NCI-H146 treated with DMSO at 0.1 percent for 48 hours (cell line): ENCODE results near the gene ONECUT3.
A peak's percentile ranks its signal among the peaks of the same experiment; 100 is the strongest.
"Not testable (repeated sequence)": the region's sequence is repeated elsewhere in the genome, so short reads cannot be mapped to it uniquely, and the experiment has no call there.

ENCODE experiments used
- DNase-seq: peaks from one replicate; lab custom pipeline; 2025; ENCODE audit not compliant: unreplicated experiment; lab: John Stamatoyannopoulos, UW

The ONECUT3 gene

DNA sequence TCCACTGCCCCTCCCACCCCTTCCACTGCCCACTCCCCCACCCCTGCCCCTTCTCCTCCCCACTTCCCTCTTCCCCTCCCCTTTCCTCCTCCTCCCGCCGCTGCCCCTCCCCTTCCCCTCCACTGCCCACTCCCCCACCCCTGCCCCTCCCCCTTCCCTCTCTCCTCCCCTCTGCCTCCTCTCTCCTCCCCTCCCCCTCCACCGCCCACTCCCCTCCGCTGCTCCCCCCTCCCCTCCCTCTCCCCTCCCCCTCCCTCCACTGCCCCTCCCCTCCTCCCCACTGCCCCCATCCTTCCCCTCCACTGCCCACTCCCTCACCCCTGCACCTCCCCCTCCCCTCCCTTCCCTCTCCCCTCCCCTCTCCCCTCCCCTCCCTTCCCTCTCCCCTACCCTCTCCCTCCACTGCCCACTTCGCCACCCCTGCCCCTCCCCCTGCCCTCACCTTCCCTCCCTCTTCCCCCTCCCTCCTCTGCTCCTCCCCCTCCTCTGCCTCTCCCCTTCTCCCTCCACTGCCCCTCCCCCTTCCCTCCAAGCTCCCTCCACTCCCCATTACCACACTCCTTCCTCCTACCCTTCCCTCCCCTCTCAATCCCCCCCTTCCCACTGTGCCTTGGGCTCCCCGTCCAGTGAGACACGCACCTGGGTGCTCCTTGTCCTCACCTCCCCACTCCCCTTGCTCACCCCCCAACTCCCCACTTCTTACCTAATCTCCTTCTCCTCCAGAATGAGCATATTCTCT is 36.9 kb downstream of the ONECUT3 start:
- no peak for DNase-seq

- DNase-seq, result no peak
Observed at GRCh38 chr19:1791879-1792278, 38.6 kb downstream of the ONECUT3 start.

DNA sequence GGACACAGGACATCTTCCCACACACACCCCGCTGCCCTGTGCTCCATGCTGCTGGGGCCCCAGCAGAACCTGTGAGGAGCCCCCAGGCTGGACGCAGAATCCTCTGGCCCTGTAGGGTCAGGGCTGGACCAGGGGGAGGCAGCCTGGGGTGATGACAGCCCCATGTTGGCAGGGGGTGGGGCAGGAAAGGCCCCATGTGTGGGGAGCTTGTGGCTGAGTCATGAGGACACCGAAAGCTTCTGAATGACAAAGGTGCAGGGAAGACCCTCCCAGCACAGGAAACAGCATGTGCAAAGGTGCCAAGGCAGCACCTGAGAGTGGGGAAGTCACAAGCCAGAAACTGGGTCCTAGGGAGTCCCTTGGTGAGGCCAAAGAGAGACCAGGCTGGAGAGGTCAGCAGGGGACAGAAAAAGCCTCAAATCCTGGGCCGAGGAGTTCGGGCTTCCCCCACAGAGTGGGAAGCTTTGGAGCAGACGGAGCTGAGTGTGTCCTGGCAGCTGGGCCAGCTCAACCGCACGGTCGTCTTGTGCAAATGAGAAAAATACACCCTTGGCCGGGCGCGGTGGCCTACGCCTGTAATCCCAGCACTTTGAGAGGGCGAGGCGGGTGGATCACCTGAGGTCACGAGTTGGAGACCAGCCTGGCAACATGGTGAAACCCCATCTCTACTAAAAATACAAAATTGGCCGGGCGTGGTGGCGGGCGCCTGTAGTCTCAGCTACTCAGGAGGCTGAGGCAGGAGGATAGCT is 41.3 kb downstream of the ONECUT3 start:
- no peak for DNase-seq

DNA sequence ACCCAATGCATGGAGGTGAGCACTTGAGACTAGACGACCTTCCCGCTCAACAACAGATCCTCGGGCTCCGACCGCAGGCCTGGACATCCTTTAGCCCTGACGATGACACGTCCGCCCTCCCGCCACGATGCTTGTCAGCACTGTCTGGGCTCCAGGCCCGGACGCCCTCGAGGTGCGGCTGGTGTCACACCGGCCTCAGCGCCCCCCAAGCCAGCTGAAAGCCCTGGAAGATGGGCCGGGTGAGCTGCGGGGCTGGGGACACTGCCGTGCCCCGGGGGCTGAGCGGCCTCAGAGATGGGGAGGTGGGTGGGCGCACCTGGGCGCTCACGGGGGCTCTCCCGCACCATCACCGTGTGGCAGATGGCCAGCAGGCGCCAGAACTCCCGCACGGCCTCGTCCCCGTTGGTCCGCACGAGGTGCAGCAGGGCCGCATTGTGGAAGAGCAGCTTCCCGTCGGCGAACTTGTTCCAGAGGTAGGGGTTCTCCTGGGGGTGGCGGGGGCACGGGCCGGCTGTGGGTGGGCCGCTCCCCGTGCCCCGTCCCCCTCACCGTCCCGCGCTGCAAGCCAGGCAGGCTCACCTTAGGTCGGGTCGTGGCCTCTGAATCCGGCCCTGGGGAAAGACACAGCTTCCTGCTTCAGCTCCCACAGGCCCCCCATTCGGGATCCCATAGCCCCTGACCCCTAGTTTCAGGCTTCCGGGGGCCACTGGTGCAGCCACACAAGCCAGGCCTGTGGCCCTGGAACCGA is 43.3 kb downstream of the ONECUT3 start:
- DNase-seq, result no peak

GRCh38 chr19:1797313-1797712 is 44.0 kb downstream of the ONECUT3 start:
- DNase-seq, result not testable (repeated sequence)

GRCh38 chr19:1799695-1800342 is 46.5 kb downstream of the ONECUT3 start:
- no peak for DNase-seq

DNA sequence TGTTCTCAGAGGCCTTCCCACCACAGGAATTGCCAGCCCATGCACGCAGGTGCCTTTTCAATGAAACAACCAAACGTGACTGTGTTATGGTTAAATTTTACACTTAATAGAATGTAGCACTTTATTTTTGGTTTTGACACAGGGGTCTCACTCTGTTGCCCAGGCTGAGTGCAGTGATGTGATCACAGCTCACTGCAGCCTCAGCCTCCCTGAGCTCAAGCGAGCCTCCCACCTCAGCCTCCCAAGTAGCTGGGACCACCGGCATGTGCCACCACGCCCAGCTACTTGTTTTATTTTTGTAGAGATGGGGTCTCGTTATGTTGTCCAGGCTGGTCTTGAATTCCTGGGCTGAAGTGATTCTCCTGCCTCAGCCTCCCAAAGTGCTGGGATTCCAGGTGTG is 51.6 kb downstream of the ONECUT3 start:
- no peak for DNase-seq

GRCh38 chr19:1805401-1806183 is 52.3 kb downstream of the ONECUT3 start:
- DNase-seq, result no peak

DNA sequence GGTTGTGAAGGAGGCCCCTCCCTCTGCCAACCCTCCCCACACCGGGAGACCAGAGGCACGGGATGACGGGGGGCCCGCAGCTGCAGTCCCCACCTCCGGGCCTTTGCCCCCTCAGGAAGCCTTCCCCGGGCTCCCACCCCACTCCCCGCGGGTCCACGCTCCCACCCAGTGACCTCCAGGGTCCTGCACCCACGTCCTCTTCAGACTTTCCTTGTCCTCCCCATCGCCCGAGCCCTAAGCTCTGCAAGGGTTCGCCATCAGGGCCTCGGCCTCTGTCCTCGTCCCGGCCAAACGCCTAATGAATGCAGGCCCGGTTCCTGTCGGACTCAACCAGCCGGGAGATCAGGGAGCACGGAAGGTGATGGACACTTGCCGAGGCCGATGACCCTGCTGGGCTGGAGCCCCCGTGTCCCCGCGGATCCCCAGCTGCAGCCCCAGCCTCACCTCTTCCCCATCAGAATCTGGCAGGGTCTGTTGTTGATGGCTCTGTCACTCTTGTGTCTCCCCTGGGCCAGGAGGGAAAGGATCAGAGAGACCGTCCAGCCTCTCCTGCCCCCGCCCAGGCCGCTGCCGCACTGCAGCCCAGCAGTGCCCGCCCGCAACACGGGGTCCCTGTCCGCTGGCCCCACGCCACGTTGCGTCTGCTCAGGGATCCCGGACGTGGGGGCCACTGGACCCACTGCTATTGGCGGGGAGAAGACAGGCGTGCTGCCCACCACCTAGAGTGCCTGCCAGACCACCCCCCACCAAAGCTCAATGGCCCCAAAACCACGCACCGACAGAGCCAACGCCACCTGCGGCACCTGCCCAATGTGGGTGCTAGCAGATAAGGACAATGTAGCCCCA is 53.1 kb downstream of the ONECUT3 start:
- no peak for DNase-seq

GRCh38 chr19:1807030-1807694 is 53.9 kb downstream of the ONECUT3 start:
- DNase-seq, result no peak

DNA sequence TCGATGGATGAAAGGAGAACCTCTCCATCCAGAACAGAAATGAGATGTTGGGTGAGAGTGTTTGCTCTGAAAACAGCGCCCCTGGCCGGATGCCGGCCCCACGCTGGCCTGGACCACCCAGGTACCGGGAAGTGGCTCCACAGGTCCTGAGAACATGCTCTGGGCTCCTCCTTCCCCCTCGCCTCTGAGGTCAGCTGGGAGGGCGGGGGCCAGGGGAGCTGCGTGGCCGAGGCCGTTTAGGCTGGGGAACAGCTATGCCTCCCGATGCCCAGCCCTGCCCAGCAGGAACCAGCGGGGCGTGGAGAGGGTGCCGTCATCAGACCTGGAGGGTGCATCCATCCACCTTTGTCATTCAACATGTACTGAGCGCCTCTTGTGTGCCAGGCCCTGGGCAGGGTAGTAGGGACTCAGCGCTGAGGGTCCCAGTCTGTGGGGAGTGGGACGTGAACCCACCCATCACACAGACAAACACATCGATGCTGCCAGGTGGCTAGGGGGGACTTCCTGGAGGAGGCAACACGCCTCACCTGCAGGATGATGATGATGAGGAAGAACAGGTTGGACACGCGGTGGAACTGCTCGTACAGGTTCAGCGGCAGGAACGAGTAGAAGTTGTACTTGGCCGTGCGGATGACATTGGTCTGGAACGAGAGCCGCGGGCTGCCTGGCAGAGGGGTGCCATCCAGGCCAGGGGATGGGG is 54.5 kb downstream of the ONECUT3 start:
- no peak for DNase-seq

- DNase-seq, result no peak
Observed at GRCh38 chr19:1808395-1808731, 55.1 kb downstream of the ONECUT3 start.

- DNase-seq, result no peak
Observed at GRCh38 chr19:1809678-1810077, 56.4 kb downstream of the ONECUT3 start.

DNA sequence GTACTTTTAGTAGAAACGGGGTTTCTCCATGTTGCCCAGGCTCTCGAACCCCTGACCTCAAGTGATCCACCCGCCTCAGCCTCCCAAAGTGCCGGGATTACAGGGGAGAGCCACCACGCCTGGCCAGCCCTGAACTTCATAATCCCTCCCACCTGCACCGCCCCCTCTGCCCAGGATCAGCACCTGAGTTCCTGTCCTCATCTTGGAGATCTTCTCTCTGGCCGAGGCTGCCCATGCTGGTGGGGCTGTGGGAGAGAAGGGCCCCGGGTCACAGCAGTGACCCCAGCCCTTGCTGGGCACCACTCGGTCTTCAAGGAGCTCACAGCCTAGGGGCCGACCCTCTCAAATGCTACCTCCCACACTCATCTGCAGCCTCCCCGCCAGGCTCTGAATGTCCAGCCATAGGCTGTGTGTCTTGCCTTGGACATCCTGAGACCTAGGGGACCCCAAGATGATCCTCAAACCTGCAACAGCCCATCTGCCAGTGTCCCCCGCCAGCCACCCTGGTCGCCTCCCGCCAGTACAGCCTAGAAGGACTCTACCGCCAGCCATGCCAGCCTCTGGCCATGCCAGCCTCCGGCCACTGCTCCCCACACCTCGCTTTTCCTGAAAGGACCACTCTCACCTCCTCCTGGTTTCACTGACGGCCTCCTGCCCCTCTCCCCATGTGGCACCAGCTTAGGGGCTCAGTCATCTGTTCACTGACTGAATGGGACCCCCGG is 57.3 kb downstream of the ONECUT3 start:
- DNase-seq, result no peak

GRCh38 chr19:1811472-1811894 is 58.2 kb downstream of the ONECUT3 start:
- DNase-seq, result no peak

DNA sequence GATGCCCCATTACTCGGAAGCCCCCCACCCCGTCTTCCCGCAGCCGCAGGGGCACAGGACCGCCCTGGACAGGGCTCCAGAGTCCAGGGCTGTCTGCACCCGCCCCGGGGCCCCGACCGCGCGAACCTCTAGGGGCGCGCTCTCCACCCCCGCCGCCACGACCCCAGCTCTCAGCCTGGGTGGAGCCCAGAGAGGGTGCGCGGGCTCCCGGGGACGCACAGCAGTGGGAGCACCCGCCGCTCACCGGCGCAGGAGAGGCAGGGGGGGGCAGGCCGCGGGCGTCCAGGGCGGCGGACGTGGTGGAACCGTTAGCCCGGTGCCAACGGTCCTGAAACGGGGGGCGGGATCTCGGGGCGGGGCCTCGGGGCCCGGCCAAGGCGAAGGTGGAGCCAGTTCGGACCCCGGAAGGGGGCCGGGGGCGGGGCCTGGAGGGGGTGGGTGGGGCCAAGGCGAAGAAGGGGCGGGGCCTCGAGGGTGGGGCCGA is 58.7 kb downstream of the ONECUT3 start, which contains the start of gene ATP8B3:
TSS of gene ATP8B3 (minus strand) at position 335 of the 484 bp plus-strand sequence. CDS start 540 bp downstream, outside the sequence.
- no peak for DNase-seq

GRCh38 chr19:1812426-1813191 is 59.3 kb downstream of the ONECUT3 start:
- DNase-seq, result peak; percentile 70
